H9 (cell line): Measurements from ENCODE around the gene ZNF208. TPM values are rescaled to one million over a fixed set of nuclear protein-coding genes. Genes with fewer than 3 reads are reported as not detected.

Source experiments
- DNase-seq: peaks from one replicate; pipeline ENCODE4 v3.0.0-alpha.2; 2017
- H2AFZ ChIP-seq: one replicate; pipeline ENCODE4 v1.6.1; 2013; ENCODE audit warnings: mild to moderate bottlenecking, low read length, control low read depth, moderate library complexity
- H2AK5ac ChIP-seq: 2 replicates; pipeline ENCODE4 v1.6.1; 2013; ENCODE audit warnings: low read length, control low read depth, mixed read lengths; ENCODE audit not compliant: insufficient read length
- H2BK120ac ChIP-seq: one replicate; pipeline ENCODE4 v1.6.1; 2013; ENCODE audit warnings: low read depth, mild to moderate bottlenecking, low read length, control low read depth, inconsistent platforms; ENCODE audit not compliant: poor library complexity, severe bottlenecking
- H2BK12ac ChIP-seq: 2 replicates; pipeline ENCODE4 v1.6.1; 2013; ENCODE audit warnings: low read length, control low read depth, mixed read lengths, low read depth; ENCODE audit not compliant: insufficient read length
- H2BK15ac ChIP-seq: 2 replicates; pipeline ENCODE4 v1.6.1; 2013; ENCODE audit warnings: low read depth, low read length, control low read depth
- H2BK20ac ChIP-seq: one replicate; pipeline ENCODE4 v1.6.1; 2013; ENCODE audit warnings: low read depth, mild to moderate bottlenecking, low read length, control low read depth, inconsistent platforms; ENCODE audit not compliant: poor library complexity, severe bottlenecking
- H2BK5ac ChIP-seq: 2 replicates; pipeline ENCODE4 v1.6.1; 2013; ENCODE audit warnings: low read length, control low read depth, mixed read lengths; ENCODE audit not compliant: insufficient read length
- H3K14ac ChIP-seq: 2 replicates; pipeline ENCODE4 v1.6.1; 2013; ENCODE audit warnings: low read length, control low read depth; ENCODE audit not compliant: insufficient read depth
- H3K18ac ChIP-seq: 2 replicates; pipeline ENCODE4 v1.6.1; 2013; ENCODE audit warnings: low read depth, mild to moderate bottlenecking, mixed read lengths, low read length, control low read depth; ENCODE audit not compliant: insufficient read length
- H3K23ac ChIP-seq: 2 replicates; pipeline ENCODE4 v1.6.1; 2013; ENCODE audit warnings: low read length, control low read depth, mixed read lengths, low read depth; ENCODE audit not compliant: insufficient read length
- H3K23me2 ChIP-seq: 2 replicates; pipeline ENCODE4 v1.6.1; 2013; ENCODE audit warnings: low read depth, mild to moderate bottlenecking, mixed read lengths, low read length, control low read depth; ENCODE audit not compliant: insufficient read length, poor library complexity, severe bottlenecking
- H3K27ac ChIP-seq: 2 replicates; pipeline ENCODE4 v1.5.1; 2013; ENCODE audit warnings: low read length, control low read depth, mixed read lengths, low read depth; ENCODE audit not compliant: insufficient read length
- H3K27me3 ChIP-seq: 2 replicates; pipeline ENCODE4 v1.6.1; 2013; ENCODE audit warnings: low read length, control low read depth, inconsistent platforms; ENCODE audit not compliant: insufficient read depth
- H3K4ac ChIP-seq: 2 replicates; pipeline ENCODE4 v1.6.1; 2013; ENCODE audit warnings: low read depth, mild to moderate bottlenecking, control low read depth, inconsistent platforms, low read length, moderate library complexity
- H3K4me1 ChIP-seq: 2 replicates; pipeline ENCODE4 v1.6.1; 2013; ENCODE audit warnings: low read length, control low read depth, inconsistent platforms; ENCODE audit not compliant: insufficient read depth
- H3K4me2 ChIP-seq: 2 replicates; pipeline ENCODE4 v1.6.1; 2013; ENCODE audit warnings: low read length, control low read depth, mixed read lengths; ENCODE audit not compliant: insufficient read length, insufficient read depth
- H3K56ac ChIP-seq: 2 replicates; pipeline ENCODE4 v1.6.1; 2013; ENCODE audit warnings: low read depth, mild to moderate bottlenecking, mixed read lengths, low read length, control low read depth; ENCODE audit not compliant: insufficient read length
- H3K79me1 ChIP-seq: 2 replicates; pipeline ENCODE4 v1.6.1; 2013; ENCODE audit warnings: low read depth, mild to moderate bottlenecking, moderate library complexity, low read length, control low read depth, inconsistent platforms; ENCODE audit not compliant: insufficient read depth, poor library complexity, severe bottlenecking
- H3K79me2 ChIP-seq: 2 replicates; pipeline ENCODE4 v1.6.1; 2013; ENCODE audit warnings: low read length, control low read depth, inconsistent platforms; ENCODE audit not compliant: insufficient read depth
- H3K9ac ChIP-seq: 2 replicates; pipeline ENCODE4 v1.6.1; 2013; ENCODE audit warnings: low read length, control low read depth, mixed read lengths; ENCODE audit not compliant: insufficient read length; ENCODE audit errors: extremely low read depth
- H3K9me3 ChIP-seq: one replicate; pipeline ENCODE4 v1.6.1; 2013; ENCODE audit warnings: low read depth, low read length, inconsistent platforms; ENCODE audit not compliant: control insufficient read depth
- H3T11ph ChIP-seq: one replicate; pipeline ENCODE4 v1.6.1; 2013; ENCODE audit warnings: mild to moderate bottlenecking, low read length, control low read depth, inconsistent platforms
- H4K20me1 ChIP-seq: one replicate; pipeline ENCODE4 v1.6.1; 2013; ENCODE audit not compliant: control insufficient read depth, insufficient read length, insufficient read depth
- H4K5ac ChIP-seq: 2 replicates; pipeline ENCODE4 v1.6.1; 2013; ENCODE audit warnings: low read depth, mild to moderate bottlenecking, mixed read lengths, low read length, control low read depth; ENCODE audit not compliant: insufficient read length
- H4K8ac ChIP-seq: replicated peaks from 2 replicates; pipeline ENCODE4 v1.6.1; 2013; ENCODE audit warnings: low read length, control low read depth, mixed read lengths, low read depth; ENCODE audit not compliant: insufficient read length
- H4K91ac ChIP-seq: 2 replicates; pipeline ENCODE4 v1.6.1; 2013; ENCODE audit warnings: low read depth, mild to moderate bottlenecking, moderate library complexity, mixed read lengths, low read length, control low read depth; ENCODE audit not compliant: insufficient read length
- H3K27ac Mint-ChIP-seq, 3 experiments: 2 replicates in 2 of 3; 3 replicates in 1 of 3; pipeline ENCODE4 v1.8.0; 2020 to 2021; ENCODE audit warnings: mixed read lengths in 3 of 3, mild to moderate bottlenecking in 1 of 3, moderate library complexity in 1 of 3
- H3K27me3 Mint-ChIP-seq: 2 replicates; pipeline ENCODE4 v1.8.0; 2021; ENCODE audit warnings: low read depth, mild to moderate bottlenecking, moderate library complexity, mixed read lengths
- H3K36me3 Mint-ChIP-seq, 3 experiments: 2 replicates in 2 of 3; 3 replicates in 1 of 3; pipeline ENCODE4 v1.8.0; 2020 to 2021; ENCODE audit warnings: low read depth in 3 of 3, mixed read lengths in 3 of 3; ENCODE audit not compliant: insufficient read depth in 1 of 3
- H3K4me1 Mint-ChIP-seq, 2 experiments: 2 replicates each; pipeline ENCODE4 v1.8.0; 2020; ENCODE audit warnings: mixed read lengths in 2 of 2
- H3K4me3 Mint-ChIP-seq, 2 experiments: 2 replicates in 1 of 2; 3 replicates in 1 of 2; pipeline ENCODE4 v1.8.0; 2020 to 2021; ENCODE audit warnings: mild to moderate bottlenecking in 2 of 2, mixed read lengths in 2 of 2, moderate library complexity in 1 of 2
- H3K9me3 Mint-ChIP-seq, 2 experiments: 2 replicates in 1 of 2; 3 replicates in 1 of 2; pipeline ENCODE4 v1.8.0; 2020; ENCODE audit warnings: mild to moderate bottlenecking in 2 of 2, mixed read lengths in 2 of 2, moderate library complexity in 1 of 2
- total RNA-seq: library from RNA; stranded (reverse); gene quantifications from 2 replicates; pipeline ENCODE4 v1.2.1, GENCODE V29; 2021
- TF ChIP-seq, protein P1 (sequence below): fragments of 200-600 bp; sonication (generic); conservative IDR thresholded peaks from 3 replicates; pipeline ENCODE4 v1.8.0; 2021; ENCODE audit warnings: antibody characterized with exemption, mild to moderate bottlenecking

Gene ZNF208
- total RNA-seq, 1 experiment from 2014 or later, result not detected

DNA sequence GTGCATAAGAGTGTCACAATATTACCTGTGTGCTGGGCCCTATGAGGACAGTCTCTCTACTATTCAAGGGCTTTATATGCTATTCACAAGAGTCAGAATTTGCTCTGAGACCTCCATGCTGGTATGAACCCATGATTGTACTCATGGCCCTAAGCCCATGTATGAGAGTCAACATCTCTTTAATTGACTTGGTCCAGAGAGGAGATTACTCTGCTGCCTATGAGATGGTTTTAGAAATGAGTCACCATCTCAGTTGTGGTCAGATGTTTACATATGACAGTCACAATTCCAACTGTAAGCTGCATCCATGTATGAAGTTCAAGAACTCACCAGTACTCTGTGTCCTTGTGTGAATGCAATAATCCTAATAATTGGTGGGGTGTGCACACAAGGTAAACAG lies 19.9 kb upstream of the ZNF208 start:
- no peaks in the 10 kb centered on the region for H3K4me1 Mint-ChIP-seq
- no peak overlapping the region for H3K4ac ChIP-seq
- H3K9me3 Mint-ChIP-seq, result peaks cover 98 to 99% of the 10 kb centered on the region in 2 experiments

More for the DNA sequence above, 19.9 kb upstream of the ZNF208 start:
- Histone ChIP-seq H2BK120ac (no peak overlapping the region), H2BK5ac (no peak overlapping the region), H2BK20ac (no peak overlapping the region), H3K9me3 (peaks cover 99% of the 10 kb centered on the region), H3K18ac (no peak overlapping the region), H2BK15ac (no peak overlapping the region), H4K91ac (no peak overlapping the region), H3K27me3 (no peaks in the 10 kb centered on the region), H2AFZ (no peak overlapping the region), H3K56ac (no peak overlapping the region), H3K23ac (no peak overlapping the region), H3K79me1 (no peaks in the 10 kb centered on the region), H3K4me1 (no peaks in the 10 kb centered on the region), H2AK5ac (no peak overlapping the region), H2BK12ac (no peak overlapping the region), H3T11ph (no peak overlapping the region), H3K14ac (no peak overlapping the region), H4K5ac (no peak overlapping the region), H4K20me1 (no peaks in the 10 kb centered on the region), H3K4me2 (no peak overlapping the region), H3K79me2 (no peaks in the 10 kb centered on the region), H3K27ac (no peak overlapping the region), H3K23me2 (no peaks in the 10 kb centered on the region), H4K8ac (no peak overlapping the region), H3K9ac (no peak overlapping the region)
- TF ChIP-seq, protein P1, sequence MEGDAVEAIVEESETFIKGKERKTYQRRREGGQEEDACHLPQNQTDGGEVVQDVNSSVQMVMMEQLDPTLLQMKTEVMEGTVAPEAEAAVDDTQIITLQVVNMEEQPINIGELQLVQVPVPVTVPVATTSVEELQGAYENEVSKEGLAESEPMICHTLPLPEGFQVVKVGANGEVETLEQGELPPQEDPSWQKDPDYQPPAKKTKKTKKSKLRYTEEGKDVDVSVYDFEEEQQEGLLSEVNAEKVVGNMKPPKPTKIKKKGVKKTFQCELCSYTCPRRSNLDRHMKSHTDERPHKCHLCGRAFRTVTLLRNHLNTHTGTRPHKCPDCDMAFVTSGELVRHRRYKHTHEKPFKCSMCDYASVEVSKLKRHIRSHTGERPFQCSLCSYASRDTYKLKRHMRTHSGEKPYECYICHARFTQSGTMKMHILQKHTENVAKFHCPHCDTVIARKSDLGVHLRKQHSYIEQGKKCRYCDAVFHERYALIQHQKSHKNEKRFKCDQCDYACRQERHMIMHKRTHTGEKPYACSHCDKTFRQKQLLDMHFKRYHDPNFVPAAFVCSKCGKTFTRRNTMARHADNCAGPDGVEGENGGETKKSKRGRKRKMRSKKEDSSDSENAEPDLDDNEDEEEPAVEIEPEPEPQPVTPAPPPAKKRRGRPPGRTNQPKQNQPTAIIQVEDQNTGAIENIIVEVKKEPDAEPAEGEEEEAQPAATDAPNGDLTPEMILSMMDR, result no peak
- H3K27ac Mint-ChIP-seq, result no peak overlapping the region
- DNase-seq, result no peak
- peaks cover 0 to 37% (median 19%) of the 10 kb centered on the region in 3 experiments; a peak in 5 of 7 replicates for H3K36me3 Mint-ChIP-seq
- no peak overlapping the region for H3K4me3 Mint-ChIP-seq
- H3K27me3 Mint-ChIP-seq, result no peaks in the 10 kb centered on the region; the same call in none of the 2 replicates
